ENCODE measurements around the gene SYNPR. TPM values are rescaled to one million over a fixed set of nuclear protein-coding genes. Genes with fewer than 3 reads are reported as not detected.

The SYNPR gene
- total RNA-seq, 2 experiments from 2014 or later, result not detected

DNA sequence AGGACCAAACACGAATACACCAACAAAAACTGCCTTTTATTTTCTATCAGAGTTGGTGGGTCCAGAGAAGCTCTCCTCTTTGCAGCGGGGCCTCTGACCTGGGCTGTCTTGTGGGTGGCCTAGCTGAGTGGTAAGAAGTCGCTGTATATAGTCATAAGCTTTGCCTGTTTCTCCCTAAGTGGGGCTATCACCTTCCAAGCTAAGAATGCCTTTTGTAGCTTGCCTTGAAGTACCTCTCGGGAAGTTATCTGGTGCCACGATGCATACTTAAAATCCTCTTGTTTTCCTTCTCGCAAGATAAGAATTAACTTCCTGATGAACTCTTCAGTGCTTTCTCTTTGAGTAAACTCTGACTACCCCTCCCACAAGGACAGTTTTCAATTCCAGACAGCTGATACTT lies 178.8 kb downstream of the SYNPR start:
- ChIA-PET POLR2A (no interaction called here), CTCF (interaction anchor here (0.6 kb wide), 1 partner anchor 63 kb away, joined by 3 read pairs; no protein-coding TSS in a partner anchor)

DNA sequence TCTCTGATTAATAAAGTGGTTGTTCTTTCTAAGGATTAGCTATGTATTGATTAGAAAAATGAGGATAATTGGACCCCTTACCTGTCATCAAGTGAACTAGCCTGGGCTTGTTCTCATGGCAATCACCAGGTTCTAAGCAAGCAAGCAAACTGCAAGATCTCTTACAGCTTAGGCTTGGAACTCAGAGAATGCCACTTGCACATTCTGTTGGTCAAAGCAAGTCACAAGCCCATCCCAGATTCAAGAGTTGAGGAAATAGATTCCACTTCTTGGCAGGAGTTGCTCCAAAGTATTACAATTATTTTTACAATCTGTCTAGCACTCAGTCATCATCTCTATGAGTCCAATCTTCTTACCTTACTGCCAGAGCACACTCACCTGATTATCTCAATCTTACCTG lies 180.3 kb downstream of the SYNPR start:
- ChIA-PET POLR2A (no interaction called here), CTCF (no interaction called here)

DNA sequence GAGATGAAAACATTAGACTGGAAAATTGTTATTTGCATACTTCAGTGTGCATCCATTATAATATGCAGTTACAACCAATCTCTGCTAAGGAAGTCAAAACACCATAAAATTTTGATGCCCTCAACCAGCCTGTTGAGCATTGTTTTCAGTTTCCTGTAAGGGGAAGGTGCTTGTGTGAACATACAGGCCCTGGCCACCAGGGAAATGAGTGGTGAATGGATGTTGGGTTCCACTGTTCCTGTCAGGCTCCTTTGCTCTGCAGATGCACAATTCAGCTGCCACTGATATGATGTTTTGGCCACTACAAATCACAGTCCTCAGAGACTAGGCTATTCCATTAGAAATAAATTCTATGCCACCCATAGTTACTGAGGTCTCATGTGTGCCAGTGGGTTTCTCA lies 184.6 kb downstream of the SYNPR start:
- CTCF ChIA-PET, result no interaction called here
- POLR2A ChIA-PET, result no interaction called here

DNA sequence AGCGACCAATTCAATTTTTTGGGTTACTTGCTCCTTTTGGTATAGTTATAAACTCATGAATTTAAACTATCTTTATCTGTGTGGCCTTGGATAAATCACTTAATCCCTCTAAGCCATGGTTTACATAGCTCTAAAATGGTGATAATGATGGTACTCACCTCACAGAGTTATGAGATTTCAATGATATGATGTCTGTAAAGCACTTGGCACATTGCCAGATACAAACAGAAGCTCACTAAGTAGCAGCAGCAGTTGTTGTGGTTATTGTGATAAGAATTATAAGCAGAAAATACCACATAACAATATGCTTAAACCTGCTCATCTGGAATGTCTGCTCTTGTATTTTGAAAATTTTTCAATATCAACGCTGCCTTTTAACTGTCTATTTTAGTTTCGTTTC lies 189.3 kb downstream of the SYNPR start:
- POLR2A ChIA-PET, result no interaction called here
- CTCF ChIA-PET, result no interaction called here

DNA sequence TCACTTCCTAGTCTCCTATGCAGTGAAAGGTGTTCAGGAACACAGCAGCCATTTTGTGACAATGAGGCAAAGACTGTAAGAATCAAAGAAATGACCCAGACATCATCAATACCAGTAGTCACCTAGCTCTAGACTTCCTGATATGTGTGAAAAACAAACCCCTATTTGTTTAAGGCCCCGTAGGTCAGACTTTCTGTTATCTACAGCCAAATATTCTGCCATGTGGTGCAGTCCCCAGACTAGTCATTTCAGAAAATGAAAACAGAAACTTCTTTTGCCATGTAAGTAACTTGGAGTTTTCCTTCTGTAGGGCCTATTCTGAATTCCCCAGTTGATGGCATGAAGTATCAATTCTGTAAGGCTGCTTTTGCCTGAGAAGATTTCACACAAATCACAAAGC lies 192.6 kb downstream of the SYNPR start:
- ChIA-PET CTCF (no interaction called here), POLR2A (no interaction called here)

DNA sequence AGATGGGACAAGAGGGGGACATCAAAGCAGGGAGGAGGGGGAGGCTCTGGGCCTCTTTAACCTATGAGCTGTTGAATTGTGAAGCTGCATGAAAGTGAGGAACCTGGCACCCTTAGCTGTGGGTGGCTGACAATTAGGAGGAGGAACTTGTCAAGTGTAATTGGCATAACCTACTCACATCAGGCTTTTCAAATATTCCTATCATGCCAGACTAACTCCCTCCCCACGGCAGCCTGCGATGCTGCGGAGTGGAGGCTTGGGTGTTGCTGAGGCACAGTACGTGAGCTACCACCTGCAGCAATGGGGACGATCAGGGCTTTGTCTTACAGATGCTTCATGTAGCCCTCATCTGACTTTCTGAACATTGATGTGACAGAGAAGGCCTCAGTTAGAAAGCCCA lies 193.7 kb downstream of the SYNPR start:
- POLR2A ChIA-PET, result no interaction called here
- CTCF ChIA-PET, result no interaction called here

DNA sequence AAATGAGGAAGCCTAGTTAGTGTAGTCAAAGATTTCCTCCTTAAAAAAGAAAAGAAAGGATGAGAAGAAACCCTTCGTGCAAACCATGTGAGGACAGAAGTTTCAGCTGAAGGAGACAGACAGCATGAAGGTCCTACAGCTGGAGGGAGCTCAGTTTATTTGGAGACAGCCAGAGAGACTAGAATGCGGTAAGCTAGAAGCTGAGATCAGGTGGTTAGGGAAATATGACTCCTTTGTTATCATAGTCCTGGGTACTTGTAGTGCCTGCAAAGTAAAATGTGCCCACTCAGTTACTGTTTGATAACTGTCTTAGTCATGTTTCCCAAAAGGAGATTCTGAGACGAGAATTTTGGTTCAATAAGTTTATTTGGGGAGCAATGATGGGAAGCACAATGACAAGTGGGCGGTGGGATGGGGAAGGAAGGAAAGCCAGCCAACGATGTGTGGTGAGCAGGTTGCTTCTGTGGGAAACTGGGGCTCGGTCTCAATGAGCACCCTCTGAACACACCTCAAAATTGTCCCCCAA lies 195.6 kb downstream of the SYNPR start:
- CTCF ChIA-PET, result no interaction called here
- POLR2A ChIA-PET, result no interaction called here

DNA sequence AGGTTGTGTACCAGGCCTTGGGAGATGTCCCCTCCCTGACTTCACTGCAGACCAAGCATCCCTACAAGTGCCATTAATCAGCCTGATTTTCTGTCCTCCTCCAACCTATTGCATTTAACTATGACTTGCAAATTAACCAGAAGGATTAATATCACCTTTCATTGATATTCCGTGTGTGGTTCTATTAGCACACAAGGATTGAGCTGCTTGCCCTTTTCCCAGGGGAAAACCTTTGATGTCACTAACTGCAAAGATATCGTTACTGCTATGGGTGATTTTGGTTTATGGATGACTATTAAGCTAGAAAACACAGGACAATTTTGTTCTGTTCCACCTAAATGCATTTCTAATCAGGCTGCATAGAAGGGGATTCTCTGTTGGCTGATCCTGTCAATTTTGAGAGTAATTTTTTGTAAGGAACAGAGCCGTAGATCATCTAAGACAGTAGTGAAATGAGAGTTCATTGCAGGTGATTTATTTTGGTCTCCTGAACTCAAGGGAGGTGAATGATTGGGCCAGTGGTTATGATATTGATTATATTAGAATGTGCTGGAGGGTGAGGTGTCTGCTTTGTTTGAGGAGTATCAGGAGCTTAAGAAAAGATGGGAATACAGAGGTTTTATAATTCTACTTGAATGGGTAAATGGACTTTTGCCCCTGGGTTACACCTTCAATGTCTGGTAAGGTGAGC lies 196.9 kb downstream of the SYNPR start:
- CTCF ChIA-PET, result no interaction called here
- POLR2A ChIA-PET, result no interaction called here

DNA sequence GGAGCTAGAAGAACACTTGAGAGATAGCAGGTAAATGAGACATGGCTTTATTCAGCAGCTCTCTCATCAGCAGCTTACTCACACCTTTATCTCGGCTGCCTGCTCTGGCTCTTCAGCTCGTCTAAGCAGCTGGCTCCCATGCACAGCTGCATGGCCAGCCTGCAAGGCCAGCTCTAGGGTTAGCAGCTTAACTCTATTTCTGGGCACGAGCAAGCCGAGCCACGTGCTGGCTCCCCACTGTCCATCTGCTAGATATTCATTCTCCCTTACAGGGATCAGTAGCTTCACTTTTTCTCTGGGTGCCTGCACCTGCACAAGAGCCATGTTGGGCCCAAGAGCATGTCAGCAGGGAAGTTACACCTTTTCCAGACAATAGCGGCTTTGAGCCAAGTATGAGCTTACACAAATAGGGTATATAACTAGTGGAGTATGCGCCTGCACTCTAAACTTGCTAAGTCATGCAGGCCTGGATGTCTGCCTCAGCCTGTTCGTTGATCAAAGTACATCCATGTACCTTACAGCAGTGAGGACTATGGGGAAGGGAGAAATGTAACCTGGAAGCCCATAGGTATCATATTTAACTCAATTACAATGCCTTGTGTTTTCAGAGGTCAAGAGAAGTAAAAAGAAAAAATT lies 199.5 kb downstream of the SYNPR start:
- ChIA-PET CTCF (interaction anchor here (0.5 kb wide), 1 partner anchor 1976 kb away, joined by 3 read pairs; no protein-coding TSS in a partner anchor), POLR2A (no interaction called here)

DNA sequence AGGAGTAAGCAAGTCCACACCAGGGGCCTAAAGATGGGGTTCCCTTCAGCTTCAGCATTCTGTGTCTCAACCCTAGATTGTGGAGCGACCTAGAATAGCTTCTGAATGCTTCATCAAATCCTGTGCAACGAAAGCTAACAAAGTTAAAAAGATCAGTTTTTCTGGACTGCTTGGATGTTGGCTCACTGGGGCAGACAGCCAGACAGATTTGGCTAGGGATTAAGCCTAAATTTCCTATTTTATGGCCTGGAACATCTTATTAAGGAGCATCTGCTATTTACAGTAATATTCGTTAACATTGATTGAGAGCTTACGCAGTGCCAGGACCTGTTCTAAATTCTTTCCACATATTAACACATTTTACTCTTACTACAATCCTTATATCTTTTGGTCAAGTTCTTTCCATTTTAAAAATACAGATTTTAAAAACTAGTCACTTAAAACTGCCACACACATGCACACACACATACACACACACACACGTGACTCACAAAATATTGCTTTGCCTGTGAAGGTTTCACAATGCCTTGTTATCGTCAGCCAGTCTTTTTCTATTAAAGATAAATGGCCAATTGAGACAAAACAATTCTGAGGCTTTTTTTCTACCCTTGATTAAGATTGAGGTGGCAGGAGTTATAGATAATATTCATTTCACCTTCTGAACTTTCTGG lies 201.0 kb downstream of the SYNPR start:
- CTCF ChIA-PET, result no interaction called here
- POLR2A ChIA-PET, result no interaction called here

DNA sequence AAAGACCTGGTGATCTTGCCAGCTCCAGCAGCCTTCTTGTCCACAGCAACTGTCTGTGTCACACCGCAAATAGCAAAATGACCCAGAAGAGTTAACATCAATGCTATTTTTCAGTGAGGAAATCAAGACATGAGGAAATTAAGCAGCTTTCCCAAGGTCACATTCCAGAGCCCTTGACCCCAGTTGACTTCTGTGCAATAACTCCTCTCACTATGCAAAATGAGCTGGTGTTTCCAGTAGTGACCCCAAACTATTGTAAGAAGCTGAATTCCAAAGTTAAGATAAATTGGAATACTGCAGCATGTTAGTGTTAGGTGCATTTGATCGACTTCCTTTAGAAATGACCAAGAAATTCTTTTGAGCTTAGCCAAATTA lies 201.5 kb downstream of the SYNPR start:
- ChIA-PET CTCF (no interaction called here), POLR2A (no interaction called here)

DNA sequence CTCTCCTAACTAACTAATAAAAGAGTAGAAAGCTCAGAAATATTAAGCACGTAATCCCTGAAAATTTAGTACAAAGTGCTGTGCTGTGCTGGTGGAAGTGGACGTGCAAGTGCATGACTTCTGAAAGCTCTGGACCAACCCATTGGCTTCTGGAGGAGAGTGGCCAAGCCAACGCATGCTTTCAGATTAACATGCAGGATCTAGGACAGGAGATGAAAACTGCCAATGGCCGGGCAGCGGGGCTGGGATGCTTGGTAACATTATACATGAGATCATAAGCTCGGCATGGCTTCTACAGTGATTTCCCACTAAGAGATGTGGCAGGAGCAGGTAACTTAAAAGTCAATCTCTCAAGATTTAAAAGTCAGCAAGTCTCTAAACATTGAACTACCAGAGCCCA lies 203.5 kb downstream of the SYNPR start:
- ChIA-PET POLR2A (no interaction called here), CTCF (no interaction called here)

DNA sequence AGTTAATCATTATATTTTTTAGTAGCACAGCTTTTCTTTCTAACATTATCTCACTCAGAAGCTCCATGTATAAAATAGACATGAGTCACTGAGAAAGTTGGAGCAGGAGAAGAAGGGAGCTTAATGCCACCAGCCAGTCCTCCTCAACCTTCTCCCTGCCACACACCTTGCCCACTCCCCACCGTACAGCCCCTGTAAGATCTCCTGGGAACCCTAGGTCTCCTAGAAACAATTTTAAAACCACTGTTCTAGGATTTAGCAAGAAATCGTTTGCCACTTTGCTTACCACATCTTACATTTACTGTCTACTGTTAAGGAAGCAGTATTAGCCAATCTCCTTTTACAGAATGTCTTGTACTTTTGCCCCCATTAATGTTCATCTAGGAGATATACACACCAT lies 204.2 kb downstream of the SYNPR start:
- CTCF ChIA-PET, result no interaction called here
- POLR2A ChIA-PET, result no interaction called here

DNA sequence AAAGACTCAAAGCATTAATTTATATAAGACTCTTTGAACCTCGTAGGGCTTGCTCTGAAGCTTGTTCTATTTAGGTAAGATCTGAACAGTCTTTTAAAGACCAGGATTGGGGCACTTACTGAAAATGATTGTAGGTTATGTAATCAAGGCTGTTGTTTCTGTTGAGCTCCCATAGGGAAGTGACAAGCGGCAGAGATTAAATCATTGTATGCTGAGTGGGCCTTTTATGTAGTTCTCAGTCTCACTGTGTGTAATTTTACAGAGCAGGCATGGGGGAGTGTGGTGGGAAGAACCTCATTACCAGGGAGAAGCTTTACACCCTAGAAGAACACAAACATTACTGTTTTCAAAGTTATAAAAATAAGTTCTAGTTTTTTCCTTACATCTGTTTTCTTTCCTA lies 214.4 kb downstream of the SYNPR start:
- POLR2A ChIA-PET, result no interaction called here
- CTCF ChIA-PET, result no interaction called here

DNA sequence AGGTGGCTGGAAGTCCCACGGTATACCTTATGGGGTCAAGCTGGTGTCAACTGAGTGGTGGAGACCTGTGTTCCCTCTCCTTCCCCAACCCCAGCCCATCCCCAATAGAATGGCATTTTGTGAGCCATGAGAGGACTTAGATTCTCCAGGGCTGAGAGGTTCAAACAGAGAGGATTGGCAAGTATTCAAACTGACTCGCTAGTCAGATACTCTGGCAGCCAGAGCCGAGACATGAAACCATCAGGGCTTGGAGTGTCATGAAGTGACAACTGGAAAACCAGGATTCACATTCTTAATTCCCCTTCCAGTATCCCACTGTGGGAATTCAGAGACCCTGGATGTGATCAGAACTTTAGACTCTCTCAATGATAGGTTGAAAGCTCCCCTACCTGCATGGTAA lies 215.0 kb downstream of the SYNPR start:
- ChIA-PET CTCF (no interaction called here), POLR2A (no interaction called here)

DNA sequence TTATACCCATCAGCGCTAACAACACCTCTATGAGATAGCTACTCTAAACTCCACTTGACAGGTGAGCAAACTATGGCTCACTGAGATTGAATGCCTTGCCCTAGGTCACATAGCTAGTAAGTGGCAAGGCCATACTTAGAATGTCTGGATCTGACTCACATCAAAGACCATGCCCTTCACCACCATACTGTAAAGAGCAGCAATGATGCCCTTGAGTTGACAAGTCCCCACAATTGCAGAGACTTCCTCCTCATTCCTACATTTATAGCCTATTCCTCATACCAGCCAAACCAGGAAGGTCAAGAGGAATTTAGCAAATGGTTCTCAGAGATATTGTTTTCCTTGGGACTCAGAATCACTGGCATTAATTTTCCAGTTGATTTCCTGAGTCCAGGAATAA lies 216.5 kb downstream of the SYNPR start:
- CTCF ChIA-PET, result no interaction called here
- POLR2A ChIA-PET, result no interaction called here

DNA sequence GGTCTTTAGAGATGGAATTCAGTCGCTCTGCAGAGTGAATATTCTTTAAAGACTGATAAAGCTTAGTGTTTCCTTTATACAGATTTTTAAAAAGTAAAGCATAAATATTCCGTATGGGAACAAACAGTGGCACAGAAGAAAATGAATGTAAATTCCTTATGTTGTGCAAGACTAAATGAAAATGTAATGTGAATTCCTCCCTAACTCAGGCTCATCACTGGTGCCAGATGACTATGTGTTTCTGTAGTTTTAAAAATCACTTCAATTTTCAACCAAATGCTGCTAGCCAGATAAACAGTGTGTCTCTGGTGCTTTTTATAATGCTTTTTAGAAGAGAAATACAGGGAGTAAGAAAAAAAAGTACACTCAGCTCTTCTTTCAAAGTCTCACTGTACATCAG lies 219.5 kb downstream of the SYNPR start:
- POLR2A ChIA-PET, result no interaction called here
- CTCF ChIA-PET, result no interaction called here

DNA sequence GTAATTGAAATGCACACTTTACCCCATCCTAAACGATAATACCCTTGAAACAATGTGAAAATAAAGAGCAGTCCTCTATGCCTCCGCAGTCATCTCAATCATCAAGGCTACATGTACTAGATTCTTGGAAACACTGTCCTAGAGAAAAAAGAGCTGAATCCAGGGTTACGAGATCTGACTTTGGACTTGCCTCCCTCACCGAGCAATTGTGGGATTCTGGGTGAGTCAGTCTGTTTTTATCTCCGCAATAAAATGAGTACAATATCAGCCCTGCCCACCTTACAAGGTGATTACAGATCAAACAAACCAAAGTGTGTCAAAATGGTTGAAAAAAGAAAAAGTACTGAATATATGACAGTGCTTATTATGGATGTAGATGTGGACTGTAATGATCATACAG lies 222.1 kb downstream of the SYNPR start:
- POLR2A ChIA-PET, result no interaction called here
- CTCF ChIA-PET, result no interaction called here

DNA sequence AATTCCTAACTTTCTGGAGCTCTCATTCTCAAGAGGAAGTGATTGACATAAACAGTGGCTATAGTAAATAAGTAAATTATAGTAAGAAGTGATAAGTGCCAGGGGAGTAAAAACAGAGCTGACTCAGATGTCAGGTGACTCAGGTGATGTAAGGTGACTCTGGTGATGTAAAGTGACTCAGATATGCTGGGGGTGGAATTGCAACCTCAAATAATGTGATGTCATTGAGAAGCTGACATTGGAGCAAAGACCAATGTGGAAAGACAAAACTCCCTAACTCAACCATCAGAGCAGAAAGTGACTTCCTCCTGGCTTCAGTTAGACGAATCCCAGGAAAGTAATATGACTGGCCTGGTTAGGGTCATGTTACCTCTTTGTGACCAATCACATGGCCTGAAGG lies 230.2 kb downstream of the SYNPR start:
- POLR2A ChIA-PET, result no interaction called here
- CTCF ChIA-PET, result no interaction called here

DNA sequence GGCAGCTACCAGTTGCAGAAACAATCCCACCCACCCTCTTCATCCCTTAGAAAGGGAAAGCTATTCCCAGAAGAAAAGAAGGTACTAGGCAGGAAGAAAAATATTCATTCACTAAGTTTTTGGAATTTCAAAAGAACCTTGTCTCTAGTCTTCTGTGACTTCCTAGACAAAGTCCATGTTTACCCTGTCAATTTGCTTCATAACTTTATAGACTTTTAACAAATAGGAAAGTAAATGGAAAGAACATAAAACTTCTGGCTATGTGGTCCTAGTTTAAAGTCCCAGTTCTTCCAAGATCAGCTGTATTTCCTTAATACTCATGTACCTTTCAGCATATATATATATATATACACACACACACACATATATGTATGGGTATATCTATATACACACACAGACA lies 230.7 kb downstream of the SYNPR start:
- POLR2A ChIA-PET, result no interaction called here
- CTCF ChIA-PET, result no interaction called here

DNA sequence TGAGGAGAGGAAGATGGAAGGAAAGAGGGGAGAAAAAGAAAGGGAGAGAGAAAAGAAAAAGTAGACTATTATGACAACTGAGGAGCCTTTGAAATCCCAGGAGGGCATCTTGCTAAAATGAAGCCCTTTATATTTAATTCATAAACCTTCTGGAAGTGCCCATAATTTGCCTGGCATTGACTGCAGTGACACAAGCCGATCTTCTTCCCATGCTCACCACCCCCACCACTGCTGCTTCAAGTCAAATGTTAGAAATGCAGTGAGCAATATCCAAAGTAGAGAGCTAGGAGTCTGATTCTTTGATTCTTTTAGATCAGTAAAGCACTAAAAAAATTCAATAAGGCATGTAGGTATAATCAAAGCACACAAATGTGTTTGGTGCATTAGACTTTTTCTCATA lies 235.7 kb downstream of the SYNPR start:
- POLR2A ChIA-PET, result no interaction called here
- CTCF ChIA-PET, result no interaction called here

DNA sequence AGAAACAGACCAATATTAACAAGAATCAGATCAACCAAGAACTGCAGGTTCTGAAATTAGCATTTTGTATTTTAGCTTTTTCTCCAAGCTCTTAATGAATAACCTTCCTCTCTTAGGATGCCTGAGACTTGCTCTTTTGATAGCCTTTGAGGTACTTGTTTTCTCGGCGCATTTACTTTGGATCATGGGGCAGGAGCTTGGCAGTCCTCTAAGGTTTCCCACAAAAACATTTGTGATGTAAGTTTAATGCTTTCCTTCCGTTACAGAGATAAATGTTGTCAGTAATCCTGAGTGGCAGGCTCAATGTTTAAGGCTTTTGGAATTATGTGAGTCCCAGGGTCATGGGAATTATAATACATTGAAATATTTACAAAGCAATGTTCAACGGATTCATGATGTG lies 236.6 kb downstream of the SYNPR start:
- ChIA-PET POLR2A (no interaction called here), CTCF (no interaction called here)

All from activated CD8-positive, alpha-beta memory T cell treated with anti-CD3 and anti-CD28 coated beads for 36 hours (primary cell).